Karpas-422 (cell line): ENCODE measurements around the gene SNAPC4. TPM values are rescaled to one million over a fixed set of nuclear protein-coding genes. Genes with fewer than 3 reads are reported as not detected.
"Not testable (repeated sequence)": the region's sequence is repeated elsewhere in the genome, so short reads cannot be mapped to it uniquely, and the experiment has no call there.

Experiments used
- DNase-seq: peaks from one replicate; pipeline ENCODE4 v3.0.0-alpha.2; 2015
- H2AFZ ChIP-seq: fragments of 200-600 bp; sonication (generic); 2 replicates; pipeline ENCODE4 v1.6.1; 2014; ENCODE audit warnings: antibody characterized with exemption, low read length, mixed read lengths
- H3K27ac ChIP-seq: fragments of 200-600 bp; sonication (generic); 2 replicates; pipeline ENCODE4 v1.5.1; 2014; ENCODE audit warnings: mild to moderate bottlenecking, low read length, moderate library complexity
- H3K27me3 ChIP-seq: fragments of 200-600 bp; sonication (generic); 2 replicates; pipeline ENCODE4 v1.6.1; 2014; ENCODE audit warnings: low read length, mixed read lengths
- H3K36me3 ChIP-seq: fragments of 200-600 bp; sonication (generic); 2 replicates; pipeline ENCODE4 v1.6.1; 2014; ENCODE audit warnings: low read length, mixed read lengths; ENCODE audit not compliant: insufficient read depth
- H3K4me1 ChIP-seq: fragments of 200-600 bp; sonication (generic); 2 replicates; pipeline ENCODE4 v1.6.1; 2014; ENCODE audit warnings: mild to moderate bottlenecking, low read length, mixed read lengths
- H3K4me2 ChIP-seq: fragments of 200-600 bp; sonication (generic); 2 replicates; pipeline ENCODE4 v1.6.1; 2014; ENCODE audit warnings: low read length, low read depth, mild to moderate bottlenecking; ENCODE audit not compliant: poor library complexity, severe bottlenecking
- H3K4me3 ChIP-seq: fragments of 200-600 bp; sonication (generic); 2 replicates; pipeline ENCODE4 v1.5.1; 2014; ENCODE audit warnings: mild to moderate bottlenecking, antibody characterized with exemption, low read length, mixed read lengths
- H3K79me2 ChIP-seq: fragments of 200-600 bp; sonication (generic); 2 replicates; pipeline ENCODE4 v1.6.1; 2014; ENCODE audit warnings: mild to moderate bottlenecking, low read length, mixed read lengths
- H3K9ac ChIP-seq: fragments of 200-600 bp; sonication (generic); 2 replicates; pipeline ENCODE4 v1.6.0; 2014; ENCODE audit warnings: low read length
- H3K9me2 ChIP-seq: fragments of 200-600 bp; sonication (generic), shearing (Covaris generic); replicated peaks from 2 replicates; pipeline ENCODE4 v1.6.0; 2014; ENCODE audit warnings: mild to moderate bottlenecking, low read length, moderate library complexity; ENCODE audit not compliant: insufficient read depth
- H3K9me3 ChIP-seq: fragments of 300-700, 200-600 bp; sonication (generic); 2 replicates; pipeline ENCODE4 v1.6.1; 2014; ENCODE audit warnings: low read length, mixed read lengths
- H4K20me1 ChIP-seq: fragments of 200-600 bp; sonication (generic); 2 replicates; pipeline ENCODE4 v1.6.1; 2014; ENCODE audit warnings: mild to moderate bottlenecking, antibody characterized with exemption, low read length, low read depth; ENCODE audit not compliant: insufficient read depth
- total RNA-seq: library from RNA; depleted of rRNA; stranded (reverse); fragments of >200 nt; shearing (Covaris generic); gene quantifications from 2 replicates; pipeline ENCODE4 v1.2.3, GENCODE V29; 2014; ENCODE audit warnings: low replicate concordance; rRNA removed

SNAPC4 gene
- total RNA-seq, 1 experiment from 2014 or later: 3.7 TPM

GRCh38 chr9:136353088-136353487, 46.9 kb downstream of the SNAPC4 start:
- Histone ChIP-seq H3K4me2 (no peak overlapping the region), H3K9ac (no peak overlapping the region), H3K4me3 (no peak overlapping the region), H3K9me3 (no peaks in the 10 kb centered on the region), H3K9me2 (no peaks in the 10 kb centered on the region), H2AFZ (no peak overlapping the region), H3K79me2 (no peaks in the 10 kb centered on the region), H4K20me1 (peaks cover 22% of the 10 kb centered on the region; the same call in 1 of the 2 replicates), H3K4me1 (peaks cover 32% of the 10 kb centered on the region), H3K27ac (no peak overlapping the region), H3K27me3 (no peaks in the 10 kb centered on the region), H3K36me3 (no peaks in the 10 kb centered on the region)
- no peak for DNase-seq

- Histone ChIP-seq H3K4me3 (no peak overlapping the region), H3K79me2 (no peaks in the 10 kb centered on the region), H2AFZ (no peak overlapping the region), H3K4me2 (no peak overlapping the region), H3K27ac (no peak overlapping the region), H3K27me3 (no peaks in the 10 kb centered on the region), H3K9me2 (no peaks in the 10 kb centered on the region), H3K9me3 (no peaks in the 10 kb centered on the region), H4K20me1 (peaks cover 22% of the 10 kb centered on the region; the same call in 1 of the 2 replicates), H3K9ac (no peak overlapping the region), H3K36me3 (no peaks in the 10 kb centered on the region), H3K4me1 (peaks cover 32% of the 10 kb centered on the region)
- DNase-seq: peak; percentile 71
Observed at GRCh38 chr9:136352682-136353081, 47.3 kb downstream of the SNAPC4 start.

GRCh38 chr9:136351868-136352267, 48.1 kb downstream of the SNAPC4 start:
- peaks cover 32% of the 10 kb centered on the region for H3K4me1 ChIP-seq
- not testable (repeated sequence) for H3K36me3 ChIP-seq, H2AFZ ChIP-seq, H3K9ac ChIP-seq, H3K27me3 ChIP-seq, DNase-seq, H3K9me3 ChIP-seq, H3K27ac ChIP-seq, H3K4me3 ChIP-seq, H3K9me2 ChIP-seq, H3K4me2 ChIP-seq, H3K79me2 ChIP-seq
- peaks cover 22% of the 10 kb centered on the region; the same call in 1 of the 2 replicates for H4K20me1 ChIP-seq

GRCh38 chr9:136351252-136351800, 48.6 kb downstream of the SNAPC4 start:
- Histone ChIP-seq H3K9me3 (no peaks in the 10 kb centered on the region), H3K36me3 (no peaks in the 10 kb centered on the region), H3K4me3 (no peak overlapping the region), H3K27ac (no peak overlapping the region), H3K27me3 (no peaks in the 10 kb centered on the region), H3K4me2 (no peak overlapping the region), H3K9me2 (no peaks in the 10 kb centered on the region), H4K20me1 (peaks cover 22% of the 10 kb centered on the region; the same call in 1 of the 2 replicates), H3K4me1 (peaks cover 32% of the 10 kb centered on the region), H3K9ac (no peak overlapping the region), H2AFZ (no peak overlapping the region), H3K79me2 (no peaks in the 10 kb centered on the region)
- no peak for DNase-seq

Other genes with a start within 250 kb of the SNAPC4 start
- gene LHX3, start 195.0 kb downstream of the SNAPC4 start, total RNA-seq: not detected in 2 replicates
- gene QSOX2, start 154.4 kb downstream of the SNAPC4 start, total RNA-seq: 11.3 and 18.9 TPM in 2 replicates
- gene CCDC187, start 96.1 kb downstream of the SNAPC4 start, total RNA-seq: 0.34 and 0.43 TPM in 2 replicates
- gene GPSM1, start 72.6 kb downstream of the SNAPC4 start, total RNA-seq: 11.7 and 38.4 TPM in 2 replicates
- gene DNLZ, start 36.4 kb downstream of the SNAPC4 start, total RNA-seq: 40.1 and 104 TPM in 2 replicates
- 1.3 and 2.9 TPM in 2 replicates for gene CARD9, start 26.5 kb downstream of the SNAPC4 start, total RNA-seq
- gene ENTR1, start 10.4 kb upstream of the SNAPC4 start, total RNA-seq: 65.5 and 116 TPM in 2 replicates
- gene PMPCA, start 10.5 kb upstream of the SNAPC4 start, total RNA-seq: 20.9 and 55.8 TPM in 2 replicates
- 8.0 and 10.4 TPM in 2 replicates for gene INPP5E, start 39.7 kb upstream of the SNAPC4 start, total RNA-seq
- gene SEC16A, start 82.9 kb upstream of the SNAPC4 start, total RNA-seq: 21.5 and 26.6 TPM in 2 replicates
- 4.3 and 15.0 TPM in 2 replicates for gene NOTCH1, start 145.9 kb upstream of the SNAPC4 start, total RNA-seq